H1 (cell line): ENCODE results near the gene SIK2. TPM values are rescaled to one million over a fixed set of nuclear protein-coding genes. Genes with fewer than 3 reads are reported as not detected.

ENCODE experiments used
- CTCF ChIA-PET: fragments of 300-600 bp; sonication (Branson Sonifier 250); formaldehyde crosslinking; loops from one replicate; lab custom pipeline; 2021; ENCODE audit not compliant: partially characterized antibody; lab: Charles Lee
- POLR2A ChIA-PET: fragments of 300-600 bp; sonication (Branson Sonifier 250); formaldehyde crosslinking; loops from one replicate; lab custom pipeline; 2021; ENCODE audit warnings: inconsistent platforms; ENCODE audit not compliant: partially characterized antibody; lab: Charles Lee
- DNase-seq, 2 experiments: peaks; one replicate each; pipeline versions ENCODE4 v3.0.0 to v3.0.0-alpha.2; 2010 to 2022; ENCODE audit warnings: low spot score in 2 of 2, low read depth in 1 of 2, mixed read lengths in 1 of 2
- FAIRE-seq: peaks from 2 replicates; lab custom pipeline; 2011; peaks lifted over from hg19 to GRCh38; lab: Jason Lieb, UNC
- H2AFZ ChIP-seq: 2 replicates; pipeline ENCODE4 v1.8.1; 2012; ENCODE audit warnings: low read length, inconsistent platforms
- H2AK5ac ChIP-seq: 2 replicates; pipeline ENCODE4 v1.6.1; 2013; ENCODE audit warnings: low read depth, low read length
- H2BK120ac ChIP-seq: replicated peaks from 2 replicates; pipeline ENCODE3; 2013; ENCODE audit warnings: low read depth, low read length, inconsistent platforms
- H2BK12ac ChIP-seq: 2 replicates; pipeline ENCODE4 v1.6.1; 2013; ENCODE audit warnings: low read depth, low read length
- H2BK15ac ChIP-seq: 2 replicates; pipeline ENCODE4 v1.6.1; 2013; ENCODE audit warnings: low read length
- H2BK20ac ChIP-seq: 2 replicates; pipeline ENCODE4 v1.6.1; 2013; ENCODE audit warnings: low read length
- H2BK5ac ChIP-seq: 2 replicates; pipeline ENCODE4 v1.6.1; 2013; ENCODE audit warnings: low read depth, low read length
- H3K14ac ChIP-seq: 2 replicates; pipeline ENCODE4 v1.6.1; 2013; ENCODE audit warnings: inconsistent platforms; ENCODE audit not compliant: insufficient read length
- H3K18ac ChIP-seq: 2 replicates; pipeline ENCODE4 v1.6.1; 2013; ENCODE audit warnings: low read length; ENCODE audit errors: extremely low read depth
- H3K23ac ChIP-seq: 2 replicates; pipeline ENCODE4 v1.6.1; 2013; ENCODE audit warnings: inconsistent platforms; ENCODE audit not compliant: insufficient read length
- H3K23me2 ChIP-seq: 2 replicates; pipeline ENCODE4 v1.6.1; 2013; ENCODE audit warnings: low read depth, low read length
- H3K27ac ChIP-seq: 2 replicates; pipeline ENCODE4 v1.6.1; 2011; ENCODE audit warnings: low read depth, low read length, inconsistent platforms
- H3K27me3 ChIP-seq, 4 experiments: replicated peaks in 1 of 4; 1 replicate in 1 of 4; 2 replicates in 3 of 4; pipeline versions ENCODE4 v1.6.1 to v1.8.1; 2011 to 2013; ENCODE audit warnings: low read length in 3 of 4, mild to moderate bottlenecking in 3 of 4, inconsistent platforms in 2 of 4, mixed read lengths in 2 of 4, moderate library complexity in 1 of 4; ENCODE audit not compliant: control insufficient read depth in 3 of 4, insufficient read depth in 3 of 4; ENCODE audit errors: extremely low read depth in 1 of 4
- H3K36me3 ChIP-seq, 4 experiments: 2 replicates each; pipeline versions ENCODE4 v1.6.1 to v1.8.1; 2011 to 2013; ENCODE audit warnings: mild to moderate bottlenecking in 4 of 4, low read length in 3 of 4, moderate library complexity in 2 of 4, control low read depth in 1 of 4, inconsistent platforms in 1 of 4; ENCODE audit not compliant: insufficient read depth in 4 of 4, control insufficient read depth in 2 of 4
- H3K4ac ChIP-seq: replicated peaks from 2 replicates; pipeline ENCODE3; 2013; ENCODE audit warnings: low read length, low read depth, mixed read lengths, inconsistent platforms; ENCODE audit not compliant: insufficient read length
- H3K4me1 ChIP-seq, 4 experiments: replicated peaks in 1 of 4; 1 replicate in 1 of 4; 2 replicates in 3 of 4; pipeline versions ENCODE4 v1.6.1 to v1.8.1; 2011 to 2013; ENCODE audit warnings: low read length in 3 of 4, inconsistent platforms in 2 of 4, mixed read lengths in 1 of 4; ENCODE audit not compliant: insufficient read depth in 4 of 4, control insufficient read depth in 3 of 4
- H3K4me2 ChIP-seq, 2 experiments: 2 replicates each; pipeline versions ENCODE4 v1.6.1 to v1.8.1; 2011 to 2013; ENCODE audit warnings: low read depth in 2 of 2, low read length in 2 of 2, control low read depth in 1 of 2, inconsistent platforms in 1 of 2, mild to moderate bottlenecking in 1 of 2; ENCODE audit not compliant: insufficient read depth in 1 of 2
- H3K4me3 ChIP-seq, 4 experiments: fragments of 200-600, 300-600 bp in 1 of 4; sonication (generic), shearing (Covaris generic), sonication (Bioruptor Twin) in 1 of 4; 2 replicates each; pipeline versions ENCODE4 v1.5.1 to v1.8.1; 2011 to 2016; ENCODE audit warnings: low read length in 4 of 4, low read depth in 3 of 4, control low read depth in 2 of 4, inconsistent platforms in 2 of 4, mild to moderate bottlenecking in 2 of 4, mixed read lengths in 1 of 4, moderate library complexity in 1 of 4; ENCODE audit not compliant: insufficient read depth in 2 of 4; ENCODE audit errors: extremely low read depth in 1 of 4
- H3K56ac ChIP-seq: replicated peaks from 2 replicates; pipeline ENCODE3; 2013; ENCODE audit warnings: low read depth, mild to moderate bottlenecking, mixed read lengths, low read length, inconsistent platforms; ENCODE audit not compliant: insufficient read length
- H3K79me1 ChIP-seq: 2 replicates; pipeline ENCODE4 v1.6.1; 2013; ENCODE audit warnings: low read depth, low read length, control low read depth
- H3K79me2 ChIP-seq, 2 experiments: 2 replicates each; pipeline versions ENCODE4 v1.6.1 to v1.8.1; 2012 to 2013; ENCODE audit warnings: low read length in 2 of 2, mild to moderate bottlenecking in 2 of 2, inconsistent platforms in 1 of 2; ENCODE audit not compliant: insufficient read depth in 2 of 2, control insufficient read depth in 1 of 2
- H3K9ac ChIP-seq, 4 experiments: replicated peaks in 1 of 4; 1 replicate in 1 of 4; 2 replicates in 3 of 4; pipeline versions ENCODE4 v1.6.1 to v1.8.1; 2011 to 2013; ENCODE audit warnings: low read depth in 3 of 4, low read length in 3 of 4, control low read depth in 2 of 4, mild to moderate bottlenecking in 2 of 4, moderate library complexity in 2 of 4, inconsistent platforms in 1 of 4; ENCODE audit errors: extremely low read depth in 1 of 4
- H3K9me3 ChIP-seq, 2 experiments: 2 replicates each; pipeline versions ENCODE4 v1.6.1 to v1.8.1; 2012 to 2013; ENCODE audit warnings: mild to moderate bottlenecking in 2 of 2, moderate library complexity in 2 of 2, control low read depth in 1 of 2, inconsistent platforms in 1 of 2, low read depth in 1 of 2, low read length in 1 of 2, mixed read lengths in 1 of 2; ENCODE audit not compliant: insufficient read depth in 2 of 2
- H4K20me1 ChIP-seq, 2 experiments: replicated peaks in 1 of 2; 2 replicates each; pipeline versions ENCODE3 to v1.8.1; 2011 to 2013; ENCODE audit warnings: inconsistent platforms in 2 of 2, low read length in 2 of 2, mild to moderate bottlenecking in 1 of 2; ENCODE audit not compliant: insufficient read depth in 2 of 2, control insufficient read depth in 1 of 2
- H4K5ac ChIP-seq: 2 replicates; pipeline ENCODE4 v1.6.1; 2013; ENCODE audit warnings: low read length, low read depth, mixed read lengths, inconsistent platforms; ENCODE audit not compliant: insufficient read length
- H4K8ac ChIP-seq: 2 replicates; pipeline ENCODE4 v1.8.0; 2013; ENCODE audit warnings: mild to moderate bottlenecking, moderate library complexity, low read length, inconsistent platforms; ENCODE audit not compliant: insufficient read depth; ENCODE audit errors: extremely low read depth
- H4K91ac ChIP-seq: replicated peaks from 2 replicates; pipeline ENCODE3; 2013; ENCODE audit warnings: low read length, mixed read lengths, inconsistent platforms; ENCODE audit not compliant: insufficient read length
- BACH1 ChIP-seq: IDR thresholded peaks from 2 replicates; pipeline ENCODE4 v1.6.1; 2012; ENCODE audit warnings: low read length, improper control_type of control experiment
- BCL11A ChIP-seq, 2 experiments: IDR thresholded peaks; one replicate each; pipeline ENCODE4 v1.6.1; 2011; ENCODE audit warnings: low read depth in 2 of 2, low read length in 2 of 2, mild to moderate bottlenecking in 2 of 2
- CHD1 ChIP-seq: IDR thresholded peaks from 2 replicates; pipeline ENCODE4 v1.6.1; 2012; ENCODE audit warnings: low read depth, low read length, improper control_type of control experiment
- CHD2 ChIP-seq: IDR thresholded peaks from 2 replicates; pipeline ENCODE4 v1.6.1; 2012; ENCODE audit warnings: low read length, improper control_type of control experiment
- CTCF ChIP-seq, 3 experiments: IDR thresholded peaks; 1 replicate in 2 of 3; 2 replicates in 1 of 3; pipeline versions ENCODE4 v1.5.1 to v1.6.1; 2011; ENCODE audit warnings: low read length in 3 of 3, mild to moderate bottlenecking in 3 of 3, inconsistent platforms in 2 of 3, low read depth in 1 of 3, moderate library complexity in 1 of 3; ENCODE audit not compliant: insufficient read depth in 1 of 3; ENCODE audit errors: control extremely low read depth in 1 of 3
- JUN ChIP-seq: IDR thresholded peaks from 2 replicates; pipeline ENCODE4 v1.6.1; 2011; ENCODE audit warnings: low read depth, mild to moderate bottlenecking, improper control_type of control experiment, low read length
- POLR2A ChIP-seq, 2 experiments: IDR thresholded peaks; 1 replicate in 1 of 2; 2 replicates in 1 of 2; pipeline ENCODE4 v1.6.1; 2011; ENCODE audit warnings: low read depth in 2 of 2, low read length in 2 of 2, mild to moderate bottlenecking in 2 of 2; ENCODE audit errors: control extremely low read depth in 1 of 2
- SP2 ChIP-seq: IDR thresholded peaks from 2 replicates; pipeline ENCODE4 v1.6.1; 2012; ENCODE audit warnings: mild to moderate bottlenecking, low read length, inconsistent platforms
- TEAD4 ChIP-seq: IDR thresholded peaks from 2 replicates; pipeline ENCODE4 v1.6.1; 2012; ENCODE audit warnings: low read depth, low read length, inconsistent platforms, mixed read lengths
- USF2 ChIP-seq: IDR thresholded peaks from 2 replicates; pipeline ENCODE4 v1.6.1; 2011; ENCODE audit warnings: low read length, improper control_type of control experiment
- YY1 ChIP-seq: IDR thresholded peaks from 2 replicates; pipeline ENCODE4 v1.6.1; 2011; ENCODE audit warnings: low read depth, mild to moderate bottlenecking, low read length
- ZNF274 ChIP-seq: IDR thresholded peaks from 2 replicates; pipeline ENCODE4 v1.7.0; 2012; ENCODE audit warnings: low read length, borderline replicate concordance; ENCODE audit errors: extremely low read depth
- WGBS, 2 experiments: shearing (Covaris generic) in 1 of 2; methylation state at CpG; one replicate each; pipeline versions ENCODE4 v1.1.6 to v1.1.7; 2013 to 2015; ENCODE audit warnings: low lambda C conversion rate in 2 of 2, mixed read lengths in 2 of 2, inconsistent platforms in 1 of 2, low coverage in 1 of 2, missing lambda C conversion rate in 1 of 2; ENCODE audit not compliant: insufficient replicate concordance in 2 of 2, insufficient coverage in 1 of 2, insufficient read length in 1 of 2; ENCODE audit errors: extremely low coverage in 1 of 2, missing lambda C conversion rate in 1 of 2; 5-methylcytosine and 5-hydroxymethylcytosine counted together
- polyA plus RNA-seq, 7 experiments: library from polyadenylated mRNA; depleted of rRNA in 3 of 7; stranded (reverse) in 5 of 7; unstranded in 2 of 7; fragments of >200 nt in 5 of 7; fragments of 200-250 nt in 2 of 7; gene quantifications; 1 replicate in 5 of 7; 2 replicates in 1 of 7; 4 replicates in 1 of 7; pipeline versions ENCODE4 v1.2.1 to v1.2.3, GENCODE V29; 2011 to 2013; ENCODE audit warnings: missing spikeins in 2 of 7, mixed read lengths in 2 of 7
- total RNA-seq: library from RNA; stranded (reverse); fragmentation: NEBNext Ultra II Directional; extraction: Animal tissue kit (Norgen Biotek cat#: 25700); gene quantifications from 2 replicates; pipeline ENCODE4 v1.2.1, GENCODE V29; 2021

SIK2 gene
- total and polyA plus RNA-seq, 2 of the 8 experiments (the other 6 are each of a cell fraction or from before 2014, with no cell fraction given): 8.8 to 11.2 TPM

GRCh38 chr11:111696556-111696955 lies 94.3 kb downstream of the SIK2 start:
- H4K91ac ChIP-seq: no peak overlapping the region
- no peaks in the 10 kb centered on the region for H4K20me1 ChIP-seq
- 83% methylated on average over 1 of the region's 1 CpG; no CpG with 5 or more reads in 1 of the 2 experiments for WGBS, 2 experiments
- H3K4me3 ChIP-seq: no peak overlapping the region
- H3K9me3 ChIP-seq: no peaks in the 10 kb centered on the region
- H3K36me3 ChIP-seq: no peaks in the 10 kb centered on the region
- no peak overlapping the region for H2BK20ac ChIP-seq
- no peak overlapping the region for H3K27ac ChIP-seq
- H3K23ac ChIP-seq: no peak overlapping the region
- H4K5ac ChIP-seq: no peak overlapping the region
- H2AFZ ChIP-seq: no peak overlapping the region
- ChIA-PET CTCF (no interaction called here), POLR2A (interaction anchor here (0.7 to 1.1 kb wide), 3 partner anchors 13 to 68 kb away, joined by 3 read pairs; no protein-coding TSS in a partner anchor)
- no peak for FAIRE-seq
- peaks cover 0 to 5% (median 4%) of the 10 kb centered on the region in 4 experiments; a peak in 2 of 7 replicates for H3K4me1 ChIP-seq
- H3K9ac ChIP-seq: no peak overlapping the region
- no peak overlapping the region for H4K8ac ChIP-seq
- H3K14ac ChIP-seq: no peak overlapping the region
- no peaks in the 10 kb centered on the region for H3K79me1 ChIP-seq
- H2BK12ac ChIP-seq: no peak overlapping the region
- no peak overlapping the region for H2BK15ac ChIP-seq
- no peaks in the 10 kb centered on the region for H3K27me3 ChIP-seq
- no peak overlapping the region for H3K4ac ChIP-seq
- H3K18ac ChIP-seq: no peak overlapping the region
- no peak overlapping the region for H3K56ac ChIP-seq
- H3K23me2 ChIP-seq: no peaks in the 10 kb centered on the region
- no peak overlapping the region for H2AK5ac ChIP-seq
- no peak overlapping the region for H3K4me2 ChIP-seq
- H2BK120ac ChIP-seq: no peak overlapping the region
- H3K79me2 ChIP-seq: no peaks in the 10 kb centered on the region
- H2BK5ac ChIP-seq: no peak overlapping the region
- no peak for DNase-seq
- TF ChIP-seq CHD1 (no peak), YY1 (no peak), CTCF (IDR thresholded peaks at IDR 0.05; ENCODE audit: control extremely low read depth in 1 of 3, insufficient read depth in 1 of 3, low read depth in 1 of 3, low read length in 3 of 3) (no peak), CHD2 (no peak), SP2 (no peak), BCL11A (IDR thresholded peaks at IDR 0.05; ENCODE audit: low read depth in 2 of 2, low read length in 2 of 2) (no peak), ZNF274 (no peak), POLR2A (IDR thresholded peaks at IDR 0.05; ENCODE audit: control extremely low read depth in 1 of 2, low read depth in 2 of 2, low read length in 2 of 2) (no peak), JUN (no peak), TEAD4 (no peak), BACH1 (no peak), USF2 (no peak)
